Retinal pigment epithelial cell (primary cell): ENCODE measurements around the gene IFTAP.
"Not testable (repeated sequence)": the region's sequence is repeated elsewhere in the genome, so short reads cannot be mapped to it uniquely, and the experiment has no call there.

Source experiments
- DNase-seq: peaks from one replicate; pipeline ENCODE4 v3.0.0-alpha.2; 2010; ENCODE audit warnings: low read depth
- H3K4me3 ChIP-seq: 2 replicates; pipeline ENCODE4 v1.5.1; 2011; ENCODE audit warnings: mild to moderate bottlenecking, low read length, control low read depth, moderate library complexity
- CTCF ChIP-seq: conservative IDR thresholded peaks from 2 replicates; pipeline ENCODE4 v1.5.1; 2011; ENCODE audit warnings: low read depth, low read length, control low read depth, inconsistent platforms

Gene IFTAP

GRCh38 chr11:36594316-36594989, at the start of gene IFTAP:
IFTAP (plus strand) TSS chr11:36594502; CDS start chr11:36610104, 15,602 bp downstream.
- peak within 1 kb of the TSS; percentile 95 for H3K4me3 ChIP-seq
- DNase-seq: peak; percentile 79
- no peak for TF ChIP-seq CTCF

GRCh38 chr11:36550385-36551115, 43.8 kb upstream of the IFTAP start:
- no peak overlapping the region for H3K4me3 ChIP-seq
- TF ChIP-seq CTCF: no peak
- no peak for DNase-seq

GRCh38 chr11:36557390-36557789, 36.9 kb upstream of the IFTAP start:
- DNase-seq, H3K4me3 ChIP-seq: not testable (repeated sequence)

GRCh38 chr11:36557991-36558390, 36.3 kb upstream of the IFTAP start:
- no peak overlapping the region for H3K4me3 ChIP-seq
- TF ChIP-seq CTCF: no peak
- DNase-seq: no peak

GRCh38 chr11:36558571-36559413, 35.5 kb upstream of the IFTAP start:
- DNase-seq: no peak
- no peak for TF ChIP-seq CTCF
- no peak overlapping the region for H3K4me3 ChIP-seq

- peak; percentile 73 for TF ChIP-seq CTCF
- H3K4me3 ChIP-seq: peak overlapping the region; percentile 50
- DNase-seq: no peak
These were observed 29.8 kb upstream of the IFTAP start for GRCh38 chr11:36564376-36565030.
